ENCODE measurements around the gene DHRS7B.

Gene DHRS7B

GRCh38 chr17:21089933-21090901 is 36.5 kb upstream of the DHRS7B start:
- H3K36me3 ChIP-seq: no peaks in the 10 kb centered on the region
- TF ChIP-seq Cebpa-rat (IDR thresholded peaks at IDR 0.05): no peak
- no peaks in the 10 kb centered on the region for H3K27me3 ChIP-seq
- H3K9me3 ChIP-seq (replicated peaks in 1 of 11): peaks cover 0 to 9% (median 6%) of the 10 kb centered on the region in 11 experiments; a peak in 8 of 22 replicates
- no peak overlapping the region for H3K27ac ChIP-seq
- peak overlapping the region; percentile 22 to 62 (median 48); a peak in 20 of 22 replicates for H3K4me2 ChIP-seq
- H4K20me1 ChIP-seq: no peaks in the 10 kb centered on the region
- H3K4me3 ChIP-seq: no peak overlapping the region
- H3K4me1 ChIP-seq: peaks cover 5 to 23% (median 14%) of the 10 kb centered on the region in 10 experiments
- 0 out of 22 replicates have a peak overlapping the region, but pooled peaks of 1 of the 11 experiments have one; percentile 29 for H3K9ac ChIP-seq

DNA sequence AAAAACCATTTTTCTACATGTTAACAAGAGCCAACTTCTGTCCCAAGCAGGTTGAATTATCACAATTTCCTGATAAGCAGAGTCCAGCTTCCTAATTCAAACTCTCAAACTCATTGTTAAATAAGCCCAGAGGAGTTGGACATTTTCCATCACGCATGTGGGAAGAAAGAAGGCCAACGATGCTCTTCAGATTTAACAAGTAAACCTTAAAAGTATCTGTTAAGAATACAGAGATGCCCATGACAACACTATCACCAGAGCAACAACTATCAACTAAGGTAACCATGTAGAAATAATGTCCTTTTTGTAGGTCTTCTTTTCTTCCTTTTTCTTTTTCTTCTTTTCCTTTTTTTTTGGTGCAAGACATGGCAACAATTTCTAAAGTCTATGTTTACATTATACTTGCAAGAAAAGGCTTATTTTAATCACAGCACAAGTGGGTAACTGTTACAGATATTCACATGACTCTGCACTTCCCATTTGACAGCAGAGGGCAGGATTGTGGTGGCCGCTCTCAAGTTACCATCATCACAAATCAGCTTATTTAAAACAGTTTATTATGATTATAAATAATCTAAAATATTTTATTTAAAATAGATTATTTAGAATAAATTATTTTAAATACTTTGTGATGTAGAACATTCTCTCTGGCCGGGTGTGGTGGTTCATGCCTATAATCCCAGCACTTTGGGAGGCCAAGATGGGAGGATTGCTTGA is 35.7 kb upstream of the DHRS7B start:
- peaks cover 0 to under 1% (median 0%) of the 10 kb centered on the region in 11 experiments; a peak in 1 of 22 replicates for H3K9me3 ChIP-seq (replicated peaks in 1 of 11)
- H3K4me3 ChIP-seq: no peak overlapping the region
- H3K9ac ChIP-seq: no peak overlapping the region
- H3K4me1 ChIP-seq: peaks cover 10 to 24% (median 18%) of the 10 kb centered on the region in 10 experiments
- TF ChIP-seq Cebpa-rat (IDR thresholded peaks at IDR 0.05): no peak
- H3K27me3 ChIP-seq: no peaks in the 10 kb centered on the region
- no peak overlapping the region for H3K27ac ChIP-seq
- peak overlapping the region in 1 of 11 experiments; percentile 19; a peak in 1 of 22 replicates for H3K4me2 ChIP-seq
- no peaks in the 10 kb centered on the region for H3K36me3 ChIP-seq
- no peaks in the 10 kb centered on the region for H4K20me1 ChIP-seq

- Histone ChIP-seq H3K9ac (no peak overlapping the region), H3K4me1 (peaks cover 14 to 31% (median 24%) of the 10 kb centered on the region in 10 experiments), H3K36me3 (no peaks in the 10 kb centered on the region), H4K20me1 (no peaks in the 10 kb centered on the region), H3K27me3 (no peaks in the 10 kb centered on the region), H3K4me2 (no peak overlapping the region), H3K27ac (no peak overlapping the region), H3K4me3 (no peak overlapping the region), H3K9me3 (replicated peaks in 1 of 11) (no peaks in the 10 kb centered on the region)
- TF ChIP-seq Cebpa-rat (IDR thresholded peaks at IDR 0.05): no peak
Observed at GRCh38 chr17:21094298-21094704, 32.5 kb upstream of the DHRS7B start.

DNA sequence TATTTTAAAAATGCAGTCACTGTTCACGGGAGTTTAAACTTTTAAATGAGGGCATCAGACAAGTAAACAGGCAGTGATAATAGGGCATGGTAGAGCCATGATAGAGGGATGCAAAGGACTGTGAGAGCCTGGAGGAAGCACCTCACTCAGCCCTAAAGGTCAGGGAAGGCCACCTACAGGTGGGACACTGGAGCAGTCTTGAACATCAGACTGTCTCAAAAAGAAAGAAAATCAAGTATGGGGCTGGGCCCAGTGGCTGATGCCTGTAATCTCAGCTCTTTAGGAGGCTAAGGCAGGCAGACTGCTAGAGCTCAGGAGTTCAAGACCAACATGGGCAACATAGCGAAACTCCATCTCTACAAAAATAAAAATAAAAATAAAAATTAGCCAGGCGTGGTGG is 31.0 kb upstream of the DHRS7B start:
- Histone ChIP-seq H3K4me2 (peak overlapping the region in 8 of 11 experiments; percentile 14 to 44 (median 31); a peak in 9 of 22 replicates), H3K4me1 (peaks cover 3 to 31% (median 24%) of the 10 kb centered on the region in 10 experiments; a peak in 16 of 20 replicates), H3K9me3 (replicated peaks in 1 of 11) (no peaks in the 10 kb centered on the region), H3K27ac (no peak overlapping the region), H4K20me1 (no peaks in the 10 kb centered on the region), H3K27me3 (no peaks in the 10 kb centered on the region), H3K9ac (no peak overlapping the region), H3K36me3 (no peaks in the 10 kb centered on the region), H3K4me3 (no peak overlapping the region)
- no peak for TF ChIP-seq Cebpa-rat (IDR thresholded peaks at IDR 0.05)

DNA sequence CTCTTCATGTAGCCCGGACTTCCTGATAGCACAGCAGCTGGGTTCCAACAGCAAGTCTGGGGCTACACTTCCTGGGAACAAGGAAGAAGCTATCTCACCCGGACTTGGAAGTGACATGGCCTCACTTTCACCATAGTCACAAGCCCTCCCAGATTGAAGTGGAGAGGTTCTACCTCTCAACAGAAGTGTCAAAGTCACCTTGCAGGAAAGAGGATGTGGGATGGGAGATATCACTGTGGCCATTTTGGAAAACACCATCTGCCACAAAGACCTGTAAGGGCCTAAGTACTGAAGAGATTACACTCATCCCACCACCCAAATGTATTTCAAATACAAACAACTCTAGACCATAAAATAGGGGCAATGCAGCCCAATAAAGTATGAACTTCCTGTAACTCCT is 29.9 kb upstream of the DHRS7B start:
- Histone ChIP-seq H3K9ac (no peak overlapping the region), H3K4me3 (no peak overlapping the region), H3K27me3 (no peaks in the 10 kb centered on the region)

GRCh38 chr17:21098934-21099689 is 27.7 kb upstream of the DHRS7B start:
- Histone ChIP-seq H3K27ac (peak overlapping the region in 9 of 11 experiments; percentile 71 to 90 (median 87); a peak in 18 of 22 replicates), H4K20me1 (no peaks in the 10 kb centered on the region), H3K36me3 (no peaks in the 10 kb centered on the region), H3K4me3 (peak overlapping the region; percentile 53 to 80 (median 68)), H3K4me1 (peaks cover 3 to 31% (median 23%) of the 10 kb centered on the region in 10 experiments; a peak in 16 of 20 replicates), H3K9ac (peak overlapping the region; percentile 26 to 85 (median 83); a peak in 21 of 22 replicates), H3K4me2 (peak overlapping the region; percentile 74 to 93 (median 87)), H3K9me3 (replicated peaks in 1 of 11) (no peaks in the 10 kb centered on the region), H3K27me3 (no peaks in the 10 kb centered on the region)
- TF ChIP-seq Cebpa-rat (IDR thresholded peaks at IDR 0.05): no peak

More for the DNA sequence above, 29.9 kb upstream of the DHRS7B start:
- H3K36me3 ChIP-seq: no peaks in the 10 kb centered on the region
- H3K4me1 ChIP-seq: peaks cover 3 to 31% (median 23%) of the 10 kb centered on the region in 10 experiments; a peak in 16 of 20 replicates
- no peaks in the 10 kb centered on the region for H4K20me1 ChIP-seq
- peak overlapping the region in 1 of 11 experiments; percentile 30; a peak in 1 of 22 replicates for H3K4me2 ChIP-seq
- no peaks in the 10 kb centered on the region for H3K9me3 ChIP-seq (replicated peaks in 1 of 11)
- no peak for TF ChIP-seq Cebpa-rat (IDR thresholded peaks at IDR 0.05)
- H3K27ac ChIP-seq: no peak overlapping the region

- no peak overlapping the region for H3K4me2 ChIP-seq
- H3K36me3 ChIP-seq: no peaks in the 10 kb centered on the region
- no peaks in the 10 kb centered on the region for H3K9me3 ChIP-seq (replicated peaks in 1 of 11)
- no peak for TF ChIP-seq Cebpa-rat (IDR thresholded peaks at IDR 0.05)
- no peaks in the 10 kb centered on the region for H4K20me1 ChIP-seq
- no peak overlapping the region for H3K27ac ChIP-seq
- no peak overlapping the region for H3K4me3 ChIP-seq
- H3K27me3 ChIP-seq: no peaks in the 10 kb centered on the region
- peaks cover 3 to 28% (median 22%) of the 10 kb centered on the region in 10 experiments; a peak in 16 of 20 replicates for H3K4me1 ChIP-seq
- H3K9ac ChIP-seq: no peak overlapping the region
Observed at GRCh38 chr17:21100636-21101035, 26.1 kb upstream of the DHRS7B start.

- Histone ChIP-seq H3K4me1 (peaks cover 0 to 10% (median 7%) of the 10 kb centered on the region in 10 experiments; a peak in 15 of 20 replicates), H3K27me3 (no peaks in the 10 kb centered on the region), H3K27ac (no peak overlapping the region), H3K36me3 (no peaks in the 10 kb centered on the region), H3K4me3 (no peak overlapping the region), H4K20me1 (no peaks in the 10 kb centered on the region), H3K9ac (no peak overlapping the region), H3K4me2 (no peak overlapping the region), H3K9me3 (replicated peaks in 1 of 11) (no peaks in the 10 kb centered on the region)
- no peak for TF ChIP-seq Cebpa-rat (IDR thresholded peaks at IDR 0.05)
Observed at GRCh38 chr17:21104608-21105007, 22.2 kb upstream of the DHRS7B start.
